ENCODE data around the gene PAX6. TPM values are rescaled to one million over a fixed set of nuclear protein-coding genes. Genes with fewer than 3 reads are reported as not detected.

Gene PAX6
- total RNA-seq, 6 donors from 2014 or later, result not detected

DNA sequence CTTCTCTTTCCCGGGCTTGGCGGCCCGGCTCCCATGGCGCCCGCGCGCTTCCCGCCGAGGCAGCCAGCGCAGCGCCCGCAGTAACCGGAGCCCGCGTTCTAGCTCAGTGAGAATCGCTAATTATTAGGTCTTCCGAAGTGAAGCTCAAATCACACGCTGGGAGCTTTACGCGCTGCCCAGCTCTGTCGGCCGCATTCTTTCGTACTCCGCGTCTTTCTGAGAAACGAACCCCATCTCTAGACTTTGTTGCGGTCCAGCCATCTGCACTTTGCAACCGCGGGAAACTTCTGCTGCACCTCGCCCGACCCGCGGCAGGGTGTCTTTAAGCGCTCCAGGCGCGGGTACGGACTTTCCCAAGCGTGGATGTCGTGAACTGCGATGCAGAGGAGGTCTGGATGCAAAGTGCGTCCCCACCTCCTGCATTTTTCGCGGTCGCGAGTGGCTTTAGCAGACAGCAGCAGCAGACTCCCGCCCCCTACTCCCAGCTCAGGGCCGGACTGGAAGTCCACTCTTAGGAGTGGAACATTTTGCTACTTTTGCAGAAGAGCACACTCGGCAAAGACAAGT, 6.0 kb upstream of the PAX6 start:
- ATAC-seq (ENCODE audit: low FRiP score in 2 of 2) (no peak), DNase-seq (peak in 1 of 2 donors; percentile 79)
- H3K9me3 ChIP-seq, result no peaks in the 10 kb centered on the region
- H3K4me1 ChIP-seq, result peaks cover 54 to 73% (median 58%) of the 10 kb centered on the region in 4 donors
- H3K27ac ChIP-seq, result no peak overlapping the region
- TF ChIP-seq POLR2A (IDR thresholded peaks at IDR 0.05), result no peak
- TF ChIP-seq EP300 (IDR thresholded peaks at IDR 0.05), result no peak
- no peak for TF ChIP-seq POLR2AphosphoS5 (IDR thresholded peaks at IDR 0.05)
- TF ChIP-seq CTCF (IDR thresholded peaks at IDR 0.05), result no peak
- 2 to 8% methylated on average over 19 to 42 of the region's 48 CpGs for WGBS, 2 donors
- H3K4me3 ChIP-seq, result peak overlapping the region in 2 of 4 donors; percentile 3 to 11
- no peaks in the 10 kb centered on the region for H3K36me3 ChIP-seq
- peaks cover 2 to 97% (median 75%) of the 10 kb centered on the region in 4 donors for H3K27me3 ChIP-seq

DNA sequence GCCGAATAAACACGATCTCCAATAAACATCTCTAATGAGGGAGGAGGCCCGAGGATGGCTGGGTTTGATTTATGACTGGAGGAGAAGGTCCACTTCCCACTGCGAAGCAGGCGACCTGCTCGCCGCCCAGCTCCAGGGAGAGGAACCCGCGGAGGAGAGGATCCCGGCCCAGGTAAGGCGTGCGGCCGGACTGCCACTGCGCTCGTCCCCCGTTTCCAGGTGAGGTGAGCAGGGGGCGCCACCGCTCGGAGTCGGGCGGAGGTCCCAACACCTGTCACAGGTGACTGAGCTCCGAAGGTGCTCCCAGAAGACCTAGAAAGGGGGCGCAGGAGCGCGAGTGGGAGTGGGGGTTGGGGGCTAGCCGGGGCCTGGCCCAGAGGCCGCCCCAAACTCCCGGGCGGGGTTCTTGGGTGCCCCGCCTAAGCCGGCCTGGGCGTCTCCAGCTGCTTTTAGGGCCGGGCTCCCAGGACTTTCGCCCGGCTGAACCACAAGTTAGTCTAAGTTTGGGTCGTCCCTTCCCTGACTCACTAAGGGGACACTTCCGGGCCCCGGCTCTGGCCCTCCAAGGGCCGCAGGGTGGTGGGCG, 5.4 kb upstream of the PAX6 start:
- H3K27ac ChIP-seq, result no peak overlapping the region
- no peaks in the 10 kb centered on the region for H3K9me3 ChIP-seq
- H3K4me1 ChIP-seq, result peaks cover 60 to 79% (median 63%) of the 10 kb centered on the region in 4 donors
- ATAC-seq (ENCODE audit: low FRiP score in 2 of 2) (no peak), DNase-seq (peak in 1 of 2 donors; percentile 73)
- 5 to 8% methylated on average over 4 to 40 of the region's 40 CpGs for WGBS, 2 donors
- peak overlapping the region in 2 of 4 donors; percentile 3 to 27 for H3K4me3 ChIP-seq
- TF ChIP-seq POLR2AphosphoS5 (IDR thresholded peaks at IDR 0.05), result no peak
- TF ChIP-seq POLR2A (IDR thresholded peaks at IDR 0.05), result no peak
- TF ChIP-seq EP300 (IDR thresholded peaks at IDR 0.05), result no peak
- no peak for TF ChIP-seq CTCF (IDR thresholded peaks at IDR 0.05)
- H3K27me3 ChIP-seq, result peaks cover 2 to 97% (median 76%) of the 10 kb centered on the region in 4 donors
- no peaks in the 10 kb centered on the region for H3K36me3 ChIP-seq

DNA sequence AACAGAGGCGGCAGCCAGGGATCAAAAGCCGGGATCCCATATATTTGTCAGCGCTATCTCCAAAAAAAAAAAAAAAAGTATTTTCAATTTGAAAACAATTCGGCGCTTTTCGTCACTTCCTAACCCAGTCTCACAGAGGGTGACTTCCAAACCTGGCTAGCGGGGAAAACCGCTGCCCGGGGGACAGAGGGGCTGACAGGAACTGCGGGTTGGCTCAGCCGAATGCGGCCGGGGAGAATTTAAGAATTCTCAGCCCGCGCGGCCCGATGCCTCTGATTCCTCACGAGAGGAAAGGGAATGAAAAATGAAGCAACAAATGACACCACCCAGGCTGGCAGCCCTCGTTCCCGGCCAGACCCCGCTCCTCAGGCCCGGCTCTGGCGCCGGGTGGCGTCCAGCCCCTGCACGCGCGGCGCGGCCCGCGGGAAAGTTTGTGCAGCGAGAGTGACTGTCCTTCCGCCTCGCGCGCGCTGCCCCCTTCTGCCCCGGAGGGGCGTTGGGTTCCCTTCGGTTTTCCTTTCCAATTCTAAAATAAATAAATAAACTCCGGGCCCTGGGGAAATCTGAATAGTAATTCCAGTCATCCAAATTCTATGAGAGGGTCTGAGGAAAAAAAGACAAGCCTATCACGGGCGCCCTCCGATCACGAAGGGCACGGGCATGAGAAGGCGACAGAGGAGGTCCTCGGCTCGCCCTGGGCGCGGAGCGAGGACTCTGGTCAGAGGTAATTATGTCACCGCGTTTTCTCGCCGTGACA, 4.8 kb upstream of the PAX6 start:
- peak in 1 of 2 donors; percentile 84 for DNase-seq

DNA sequence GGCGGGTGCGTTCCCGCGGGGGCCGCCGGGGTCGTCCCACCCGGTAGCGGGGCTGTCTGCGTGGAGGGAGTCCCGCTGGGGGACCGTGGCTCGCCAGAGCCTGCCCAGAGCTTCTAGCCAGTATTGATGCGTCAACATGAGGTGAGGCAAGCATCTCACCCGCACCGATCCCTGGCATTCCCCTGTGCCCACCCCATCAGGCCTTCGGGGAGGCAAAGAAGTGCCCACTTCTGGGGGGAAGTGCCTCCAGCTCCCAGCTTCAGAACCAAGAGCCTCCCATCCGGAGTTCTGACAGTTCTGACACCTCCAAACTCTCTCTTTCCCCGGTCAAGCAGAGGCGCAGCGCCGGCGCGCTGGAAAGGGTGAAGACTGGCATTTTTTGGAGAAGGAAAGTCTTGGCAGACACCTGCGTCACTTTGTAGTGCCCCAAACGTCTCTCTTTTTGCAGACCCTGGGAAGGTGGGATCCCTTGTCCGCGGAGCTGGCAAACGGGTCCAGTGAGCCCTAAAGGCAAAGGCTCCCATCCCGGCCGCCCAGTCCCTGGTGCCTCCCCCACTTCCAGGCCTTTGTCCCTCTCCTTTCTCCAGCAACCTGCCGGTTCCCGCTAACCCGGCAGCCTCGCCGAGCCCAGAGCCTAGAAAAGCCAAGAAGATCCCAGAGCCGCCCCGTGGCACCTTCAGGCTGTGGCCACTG, 3.2 kb upstream of the PAX6 start:
- Histone ChIP-seq H3K27me3 (peaks cover 2 to 98% (median 81%) of the 10 kb centered on the region in 4 donors), H3K4me3 (peak overlapping the region in 2 of 4 donors; percentile 10 to 47), H3K36me3 (no peaks in the 10 kb centered on the region), H3K4me1 (peaks cover 83 to 89% (median 85%) of the 10 kb centered on the region in 4 donors), H3K27ac (no peak overlapping the region), H3K9me3 (no peaks in the 10 kb centered on the region)
- 5 to 6% methylated on average over 12 to 28 of the region's 38 CpGs for WGBS, 2 donors
- TF ChIP-seq POLR2AphosphoS5 (IDR thresholded peaks at IDR 0.05) (no peak), POLR2A (IDR thresholded peaks at IDR 0.05) (no peak), CTCF (IDR thresholded peaks at IDR 0.05) (no peak), EP300 (IDR thresholded peaks at IDR 0.05) (no peak)
- DNase-seq (peak in 1 of 2 donors; percentile 68), ATAC-seq (ENCODE audit: low FRiP score in 2 of 2) (no peak)

More for the DNA sequence above, 4.8 kb upstream of the PAX6 start:
- Histone ChIP-seq H3K27me3 (peaks cover 2 to 99% (median 79%) of the 10 kb centered on the region in 4 donors), H3K27ac (no peak overlapping the region), H3K36me3 (no peaks in the 10 kb centered on the region), H3K9me3 (no peaks in the 10 kb centered on the region), H3K4me1 (peaks cover 67 to 85% (median 70%) of the 10 kb centered on the region in 4 donors), H3K4me3 (peak overlapping the region in 2 of 4 donors; percentile 27 to 28)
- no peak for ATAC-seq (ENCODE audit: low FRiP score in 2 of 2)
- WGBS, 2 donors, result 7 to 11% methylated on average over 45 to 57 of the region's 57 CpGs
- TF ChIP-seq POLR2AphosphoS5 (IDR thresholded peaks at IDR 0.05) (no peak), CTCF (IDR thresholded peaks at IDR 0.05) (no peak), POLR2A (IDR thresholded peaks at IDR 0.05) (no peak), EP300 (IDR thresholded peaks at IDR 0.05) (no peak)
